ENCODE results near the gene CCDC150.
A peak's percentile ranks its signal among the peaks of the same experiment; 100 is the strongest.

DNA sequence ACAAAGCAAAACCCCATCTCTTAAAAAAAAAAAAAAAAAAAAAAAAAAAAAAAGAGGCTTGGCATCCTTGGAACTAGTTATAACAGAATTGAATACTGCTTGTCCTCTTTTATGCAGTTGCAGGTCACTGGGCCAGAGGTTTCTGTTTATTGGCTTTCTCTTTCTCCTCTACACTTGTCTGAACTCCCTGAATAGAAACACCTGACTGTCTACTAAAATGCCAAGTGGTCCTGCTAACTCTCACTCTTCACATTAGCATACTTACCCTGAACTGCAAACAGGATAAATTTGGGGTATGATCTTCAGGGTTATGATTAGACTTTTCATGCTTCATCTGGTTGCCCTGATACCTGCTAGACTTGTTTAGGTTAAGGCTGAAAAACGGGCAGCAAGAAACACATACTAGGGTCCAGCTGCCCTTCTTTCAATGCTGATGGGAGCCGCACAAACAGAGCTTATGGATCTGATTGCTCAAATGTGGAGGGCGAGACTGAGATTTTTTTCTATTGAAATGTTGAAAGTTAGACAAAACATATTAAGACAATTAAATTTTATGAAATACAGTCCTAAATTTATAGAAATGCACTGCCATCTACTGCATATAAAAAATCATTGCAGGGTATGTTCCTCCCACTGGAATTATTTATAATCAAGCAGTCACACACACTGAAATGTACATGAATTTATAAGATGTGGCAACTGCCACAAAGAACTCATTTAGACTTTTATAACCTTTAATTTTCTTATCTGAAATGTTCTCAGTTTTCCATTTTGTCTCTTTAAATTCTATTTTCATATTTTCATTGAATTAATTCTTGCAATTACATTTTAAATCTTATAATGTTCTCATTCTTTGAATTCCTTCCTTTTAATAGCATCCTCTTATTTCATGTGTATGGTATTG lies 119.2 kb downstream of the CCDC150 start:
- TF ChIP-seq, protein P1, sequence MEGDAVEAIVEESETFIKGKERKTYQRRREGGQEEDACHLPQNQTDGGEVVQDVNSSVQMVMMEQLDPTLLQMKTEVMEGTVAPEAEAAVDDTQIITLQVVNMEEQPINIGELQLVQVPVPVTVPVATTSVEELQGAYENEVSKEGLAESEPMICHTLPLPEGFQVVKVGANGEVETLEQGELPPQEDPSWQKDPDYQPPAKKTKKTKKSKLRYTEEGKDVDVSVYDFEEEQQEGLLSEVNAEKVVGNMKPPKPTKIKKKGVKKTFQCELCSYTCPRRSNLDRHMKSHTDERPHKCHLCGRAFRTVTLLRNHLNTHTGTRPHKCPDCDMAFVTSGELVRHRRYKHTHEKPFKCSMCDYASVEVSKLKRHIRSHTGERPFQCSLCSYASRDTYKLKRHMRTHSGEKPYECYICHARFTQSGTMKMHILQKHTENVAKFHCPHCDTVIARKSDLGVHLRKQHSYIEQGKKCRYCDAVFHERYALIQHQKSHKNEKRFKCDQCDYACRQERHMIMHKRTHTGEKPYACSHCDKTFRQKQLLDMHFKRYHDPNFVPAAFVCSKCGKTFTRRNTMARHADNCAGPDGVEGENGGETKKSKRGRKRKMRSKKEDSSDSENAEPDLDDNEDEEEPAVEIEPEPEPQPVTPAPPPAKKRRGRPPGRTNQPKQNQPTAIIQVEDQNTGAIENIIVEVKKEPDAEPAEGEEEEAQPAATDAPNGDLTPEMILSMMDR (IDR thresholded peaks at IDR 0.05; ENCODE audit: low read depth, low read length, poor library complexity, severe bottlenecking): peak; percentile 48
- TF ChIP-seq EZH2phosphoT487 (IDR thresholded peaks at IDR 0.05; ENCODE audit: borderline replicate concordance, low read length): no peak

All from DOHH2 (cell line).